Activated CD4-positive, alpha-beta T cell treated with anti-CD3 and anti-CD28 coated beads, Interleukin-2, Interleukin-6, amounts not matched to agents 100 ng/mL and 50 ng/mL, durations not matched to agents 16 hours and 8 hours (primary cell): ENCODE data around the gene ZBTB34.

Source experiments
- DNase-seq: peaks from one replicate; pipeline ENCODE4 v3.0.0-alpha.2; 2020

Gene ZBTB34

GRCh38 chr9:126844085-126844484 is 16.4 kb upstream of the ZBTB34 start:
- DNase-seq, result no peak

GRCh38 chr9:126847051-126847450 is 13.4 kb upstream of the ZBTB34 start:
- DNase-seq, result no peak

GRCh38 chr9:126849591-126850225 is 10.7 kb upstream of the ZBTB34 start:
- no peak for DNase-seq

- DNase-seq, result no peak
Measured at GRCh38 chr9:126851286-126851880, 9.1 kb upstream of the ZBTB34 start.

GRCh38 chr9:126852086-126852688 is 8.3 kb upstream of the ZBTB34 start:
- DNase-seq, result no peak

GRCh38 chr9:126853667-126854066 is 6.8 kb upstream of the ZBTB34 start:
- no peak for DNase-seq

- no peak for DNase-seq
Measured at GRCh38 chr9:126854734-126855133, 5.7 kb upstream of the ZBTB34 start.

GRCh38 chr9:126856326-126856877 is 4.0 kb upstream of the ZBTB34 start:
- DNase-seq, result no peak

- no peak for DNase-seq
Measured at GRCh38 chr9:126857261-126857960, 3.0 kb upstream of the ZBTB34 start.

- no peak for DNase-seq
Measured at GRCh38 chr9:126859111-126859510, 1.3 kb upstream of the ZBTB34 start.

GRCh38 chr9:126860757-126861466 is 473 bp downstream of the ZBTB34 start:
- DNase-seq, result peak; percentile 16

- no peak for DNase-seq
Measured at GRCh38 chr9:126861707-126862103, 1.3 kb downstream of the ZBTB34 start.

GRCh38 chr9:126862104-126862761 is 1.8 kb downstream of the ZBTB34 start:
- DNase-seq, result no peak

- no peak for DNase-seq
Measured at GRCh38 chr9:126864771-126865170, 4.3 kb downstream of the ZBTB34 start.

- no peak for DNase-seq
Measured at GRCh38 chr9:126869368-126869767, 8.9 kb downstream of the ZBTB34 start.

- peak; percentile 15 for DNase-seq
Measured at GRCh38 chr9:126872516-126872915, 12.1 kb downstream of the ZBTB34 start.

- no peak for DNase-seq
Measured at GRCh38 chr9:126874546-126875314, 14.3 kb downstream of the ZBTB34 start.

- no peak for DNase-seq
Measured at GRCh38 chr9:126875756-126876510, 15.5 kb downstream of the ZBTB34 start.

GRCh38 chr9:126876531-126876930 is 16.1 kb downstream of the ZBTB34 start:
- DNase-seq, result no peak

GRCh38 chr9:126877418-126877817 is 17.0 kb downstream of the ZBTB34 start:
- DNase-seq, result no peak

- no peak for DNase-seq
Measured at GRCh38 chr9:126879288-126879687, 18.8 kb downstream of the ZBTB34 start.
